HG02759 (cell line): ENCODE measurements around the gene PCSK6.
"Not testable (repeated sequence)": the region's sequence is repeated elsewhere in the genome, so short reads cannot be mapped to it uniquely, and the experiment has no call there.

Source experiments
- ATAC-seq: cut with Tn5 transposase; IDR thresholded peaks from one replicate; pipeline ENCODE4 v1.9.1; 2021; ENCODE audit warnings: mild to moderate bottlenecking, moderate library complexity; ENCODE audit not compliant: unreplicated experiment

The PCSK6 gene

GRCh38 chr15:101406036-101406435 lies 83.5 kb downstream of the PCSK6 start:
- no peak for ATAC-seq

- ATAC-seq = no peak
These were observed 85.3 kb downstream of the PCSK6 start for GRCh38 chr15:101404245-101404644.

GRCh38 chr15:101402883-101403282 lies 86.6 kb downstream of the PCSK6 start:
- ATAC-seq = not testable (repeated sequence)

GRCh38 chr15:101401286-101401685 lies 88.2 kb downstream of the PCSK6 start:
- ATAC-seq = no peak

GRCh38 chr15:101399431-101399830 lies 90.1 kb downstream of the PCSK6 start:
- no peak for ATAC-seq

GRCh38 chr15:101398247-101398646 lies 91.3 kb downstream of the PCSK6 start:
- no peak for ATAC-seq

GRCh38 chr15:101397521-101398003 lies 91.9 kb downstream of the PCSK6 start:
- no peak for ATAC-seq

GRCh38 chr15:101396484-101397261 lies 92.8 kb downstream of the PCSK6 start:
- ATAC-seq = no peak

- ATAC-seq = no peak
These were observed 94.9 kb downstream of the PCSK6 start for GRCh38 chr15:101394654-101395053.

GRCh38 chr15:101394056-101394630 lies 95.4 kb downstream of the PCSK6 start:
- no peak for ATAC-seq

- no peak for ATAC-seq
These were observed 96.3 kb downstream of the PCSK6 start for GRCh38 chr15:101393172-101393571.

- ATAC-seq = peak; percentile 77
These were observed 97.4 kb downstream of the PCSK6 start for GRCh38 chr15:101391981-101392640.

GRCh38 chr15:101391431-101391830 lies 98.1 kb downstream of the PCSK6 start:
- no peak for ATAC-seq

GRCh38 chr15:101390462-101390861 lies 99.0 kb downstream of the PCSK6 start:
- no peak for ATAC-seq

- no peak for ATAC-seq
These were observed 99.4 kb downstream of the PCSK6 start for GRCh38 chr15:101390060-101390459.

GRCh38 chr15:101389362-101389761 lies 100.1 kb downstream of the PCSK6 start:
- no peak for ATAC-seq

- ATAC-seq = no peak
These were observed 101.5 kb downstream of the PCSK6 start for GRCh38 chr15:101388046-101388445.

- no peak for ATAC-seq
These were observed 101.9 kb downstream of the PCSK6 start for GRCh38 chr15:101387574-101387973.

- ATAC-seq = no peak
These were observed 102.5 kb downstream of the PCSK6 start for GRCh38 chr15:101386967-101387366.

GRCh38 chr15:101386006-101386405 lies 103.5 kb downstream of the PCSK6 start:
- ATAC-seq = no peak

GRCh38 chr15:101384276-101384675 lies 105.2 kb downstream of the PCSK6 start:
- no peak for ATAC-seq

GRCh38 chr15:101382544-101382943 lies 107.0 kb downstream of the PCSK6 start:
- no peak for ATAC-seq
